ENCODE data around the gene GATM.

Gene GATM

GRCh38 chr15:45340429-45340828, 37.9 kb downstream of the GATM start:
- no peak overlapping the region for H3K27ac ChIP-seq (ENCODE audit: low read depth, low read length)
- peaks cover 23 to 26% of the 10 kb centered on the region in 2 donors for H3K4me1 ChIP-seq (ENCODE audit: control insufficient read depth in 1 of 2, insufficient read depth in 2 of 2, low read length in 2 of 2)
- H3K9me3 ChIP-seq (ENCODE audit: control insufficient read depth in 1 of 2, low read length in 2 of 2) = no peaks in the 10 kb centered on the region
- no peaks in the 10 kb centered on the region for H3K27me3 ChIP-seq (ENCODE audit: control insufficient read depth in 1 of 2, insufficient read depth in 2 of 2, low read length in 2 of 2)
- no peak overlapping the region for H3K9ac ChIP-seq (ENCODE audit: low read depth in 1 of 2, low read length in 2 of 2)
- H3K36me3 ChIP-seq (ENCODE audit: control insufficient read depth in 1 of 2, insufficient read depth in 2 of 2, low read length in 2 of 2) = no peaks in the 10 kb centered on the region
- no peak overlapping the region for H3K4me3 ChIP-seq (ENCODE audit: low read depth in 1 of 2, low read length in 2 of 2)

GRCh38 chr15:45338417-45338816, 39.9 kb downstream of the GATM start:
- Histone ChIP-seq H3K9ac (ENCODE audit: low read depth in 1 of 2, low read length in 2 of 2) (no peak overlapping the region), H3K9me3 (ENCODE audit: control insufficient read depth in 1 of 2, low read length in 2 of 2) (no peaks in the 10 kb centered on the region), H3K27me3 (ENCODE audit: control insufficient read depth in 1 of 2, insufficient read depth in 2 of 2, low read length in 2 of 2) (no peaks in the 10 kb centered on the region), H3K36me3 (ENCODE audit: control insufficient read depth in 1 of 2, insufficient read depth in 2 of 2, low read length in 2 of 2) (no peaks in the 10 kb centered on the region), H3K4me1 (ENCODE audit: control insufficient read depth in 1 of 2, insufficient read depth in 2 of 2, low read length in 2 of 2) (peaks cover 10 to 22% of the 10 kb centered on the region in 2 donors), H3K4me3 (ENCODE audit: low read depth in 1 of 2, low read length in 2 of 2) (no peak overlapping the region), H3K27ac (ENCODE audit: low read depth, low read length) (no peak overlapping the region)

DNA sequence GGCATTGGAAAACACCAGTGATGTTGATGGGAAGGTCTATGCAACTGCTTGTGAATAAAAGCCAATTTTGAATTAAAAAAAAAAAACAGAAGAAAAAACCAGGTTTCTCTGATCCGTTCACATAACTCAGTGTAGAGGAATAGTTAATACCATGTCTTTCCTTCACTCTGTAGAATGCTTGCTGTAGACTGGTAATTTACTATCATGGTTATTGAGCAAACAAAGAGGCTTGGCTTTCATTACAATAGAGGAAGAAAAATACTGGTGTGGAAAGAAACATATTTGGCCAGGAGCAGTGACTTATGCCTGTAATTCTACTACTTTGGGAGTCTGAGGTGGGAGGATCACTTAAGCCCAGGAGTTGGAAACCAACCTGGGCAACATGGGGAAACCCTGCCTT, 41.1 kb downstream of the GATM start:
- Histone ChIP-seq H3K9me3 (ENCODE audit: control insufficient read depth in 1 of 2, low read length in 2 of 2) (no peaks in the 10 kb centered on the region), H3K9ac (ENCODE audit: low read depth in 1 of 2, low read length in 2 of 2) (no peak overlapping the region), H3K36me3 (ENCODE audit: control insufficient read depth in 1 of 2, insufficient read depth in 2 of 2, low read length in 2 of 2) (no peaks in the 10 kb centered on the region), H3K27me3 (ENCODE audit: control insufficient read depth in 1 of 2, insufficient read depth in 2 of 2, low read length in 2 of 2) (no peaks in the 10 kb centered on the region), H3K4me3 (ENCODE audit: low read depth in 1 of 2, low read length in 2 of 2) (no peak overlapping the region), H3K27ac (ENCODE audit: low read depth, low read length) (no peak overlapping the region), H3K4me1 (ENCODE audit: control insufficient read depth in 1 of 2, insufficient read depth in 2 of 2, low read length in 2 of 2) (peaks cover 8 to 24% of the 10 kb centered on the region in 2 donors)

DNA sequence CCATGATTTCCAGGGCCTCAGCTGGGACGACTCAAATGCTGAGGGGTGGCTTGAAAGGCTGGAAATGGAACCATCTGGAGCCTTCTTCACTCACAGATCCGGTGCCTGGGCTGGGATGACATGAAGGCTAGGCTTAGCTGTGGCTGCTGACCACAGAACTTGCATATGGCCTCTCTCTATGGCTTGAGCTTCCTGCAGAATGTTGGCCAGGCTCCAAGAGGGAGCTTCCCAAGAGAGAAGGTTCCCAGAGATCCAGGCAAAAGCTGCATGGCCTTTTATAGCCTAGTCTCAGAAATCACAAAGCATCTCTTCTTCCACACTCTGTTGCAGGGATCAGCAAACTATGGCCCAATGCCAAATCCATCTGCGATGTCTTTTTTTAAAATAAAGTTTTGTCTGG, 44.8 kb downstream of the GATM start:
- H3K4me3 ChIP-seq (ENCODE audit: low read depth in 1 of 2, low read length in 2 of 2) = no peak overlapping the region
- no peaks in the 10 kb centered on the region for H3K27me3 ChIP-seq (ENCODE audit: control insufficient read depth in 1 of 2, insufficient read depth in 2 of 2, low read length in 2 of 2)
- no peak overlapping the region for H3K27ac ChIP-seq (ENCODE audit: low read depth, low read length)
- no peaks in the 10 kb centered on the region for H3K9me3 ChIP-seq (ENCODE audit: control insufficient read depth in 1 of 2, low read length in 2 of 2)
- H3K4me1 ChIP-seq (ENCODE audit: control insufficient read depth in 1 of 2, insufficient read depth in 2 of 2, low read length in 2 of 2) = peaks cover 0 to 12% of the 10 kb centered on the region in 2 donors
- H3K9ac ChIP-seq (ENCODE audit: low read depth in 1 of 2, low read length in 2 of 2) = no peak overlapping the region
- H3K36me3 ChIP-seq (ENCODE audit: control insufficient read depth in 1 of 2, insufficient read depth in 2 of 2, low read length in 2 of 2) = no peaks in the 10 kb centered on the region

- H3K4me3 ChIP-seq (ENCODE audit: low read depth in 1 of 2, low read length in 2 of 2) = no peak overlapping the region
- H3K36me3 ChIP-seq (ENCODE audit: control insufficient read depth in 1 of 2, insufficient read depth in 2 of 2, low read length in 2 of 2) = no peaks in the 10 kb centered on the region
- no peak overlapping the region for H3K9ac ChIP-seq (ENCODE audit: low read depth in 1 of 2, low read length in 2 of 2)
- H3K4me1 ChIP-seq (ENCODE audit: control insufficient read depth in 1 of 2, insufficient read depth in 2 of 2, low read length in 2 of 2) = peaks cover 0 to 8% of the 10 kb centered on the region in 2 donors
- H3K27me3 ChIP-seq (ENCODE audit: control insufficient read depth in 1 of 2, insufficient read depth in 2 of 2, low read length in 2 of 2) = no peaks in the 10 kb centered on the region
- H3K9me3 ChIP-seq (ENCODE audit: control insufficient read depth in 1 of 2, low read length in 2 of 2) = no peaks in the 10 kb centered on the region
- no peak overlapping the region for H3K27ac ChIP-seq (ENCODE audit: low read depth, low read length)
These were observed 45.6 kb downstream of the GATM start for GRCh38 chr15:45332694-45333093.

DNA sequence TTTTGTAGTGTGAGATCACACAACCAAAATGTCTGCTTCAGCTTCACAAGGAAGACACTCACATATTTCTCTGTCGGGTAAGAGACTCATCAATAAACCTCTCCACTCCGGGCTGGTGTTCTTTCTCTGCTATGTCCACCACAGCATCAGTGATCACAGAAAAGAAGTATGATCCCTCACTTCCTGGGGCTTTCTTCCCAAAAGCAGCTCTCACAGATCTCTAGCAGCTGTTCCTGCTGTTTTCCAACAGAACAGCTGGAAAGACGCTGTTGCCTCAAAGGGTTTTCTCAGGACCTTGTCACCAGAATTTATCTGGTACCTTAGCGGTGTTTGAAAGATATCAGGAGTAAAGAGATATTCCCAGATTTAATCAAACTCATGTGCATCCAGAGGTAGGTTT, 46.4 kb downstream of the GATM start:
- H3K4me3 ChIP-seq (ENCODE audit: low read depth in 1 of 2, low read length in 2 of 2) = no peak overlapping the region
- no peak overlapping the region for H3K9ac ChIP-seq (ENCODE audit: low read depth in 1 of 2, low read length in 2 of 2)
- peaks cover 0 to 8% of the 10 kb centered on the region in 2 donors for H3K4me1 ChIP-seq (ENCODE audit: control insufficient read depth in 1 of 2, insufficient read depth in 2 of 2, low read length in 2 of 2)
- H3K9me3 ChIP-seq (ENCODE audit: control insufficient read depth in 1 of 2, low read length in 2 of 2) = no peaks in the 10 kb centered on the region
- no peak overlapping the region for H3K27ac ChIP-seq (ENCODE audit: low read depth, low read length)
- H3K27me3 ChIP-seq (ENCODE audit: control insufficient read depth in 1 of 2, insufficient read depth in 2 of 2, low read length in 2 of 2) = no peaks in the 10 kb centered on the region
- no peaks in the 10 kb centered on the region for H3K36me3 ChIP-seq (ENCODE audit: control insufficient read depth in 1 of 2, insufficient read depth in 2 of 2, low read length in 2 of 2)

- no peaks in the 10 kb centered on the region for H3K27me3 ChIP-seq (ENCODE audit: control insufficient read depth in 1 of 2, insufficient read depth in 2 of 2, low read length in 2 of 2)
- no peak overlapping the region for H3K27ac ChIP-seq (ENCODE audit: low read depth, low read length)
- no peaks in the 10 kb centered on the region for H3K9me3 ChIP-seq (ENCODE audit: control insufficient read depth in 1 of 2, low read length in 2 of 2)
- no peak overlapping the region for H3K9ac ChIP-seq (ENCODE audit: low read depth in 1 of 2, low read length in 2 of 2)
- peaks cover 0 to 4% of the 10 kb centered on the region in 2 donors for H3K4me1 ChIP-seq (ENCODE audit: control insufficient read depth in 1 of 2, insufficient read depth in 2 of 2, low read length in 2 of 2)
- no peak overlapping the region for H3K4me3 ChIP-seq (ENCODE audit: low read depth in 1 of 2, low read length in 2 of 2)
- no peaks in the 10 kb centered on the region for H3K36me3 ChIP-seq (ENCODE audit: control insufficient read depth in 1 of 2, insufficient read depth in 2 of 2, low read length in 2 of 2)
These were observed 49.7 kb downstream of the GATM start for GRCh38 chr15:45328663-45329062.

DNA sequence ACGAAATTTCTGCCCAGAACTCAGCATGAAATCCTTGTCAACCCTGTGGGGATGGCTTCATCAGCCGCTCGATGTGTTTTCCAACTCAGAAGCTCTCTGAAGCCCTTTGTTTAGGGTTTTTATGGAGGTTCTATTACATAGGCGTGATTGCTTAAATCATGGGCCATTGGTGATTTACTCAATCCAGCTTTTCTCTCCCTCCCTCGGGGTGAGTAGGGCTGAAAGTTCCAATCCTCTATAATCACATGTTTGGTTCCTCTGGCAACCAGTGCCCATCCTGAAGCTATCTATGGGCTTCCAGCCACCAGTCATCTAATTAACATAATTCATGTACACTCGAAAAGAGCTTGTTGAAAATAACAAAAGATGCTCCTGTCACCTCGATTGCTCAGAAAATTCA, 51.6 kb downstream of the GATM start:
- H3K4me3 ChIP-seq (ENCODE audit: low read depth in 1 of 2, low read length in 2 of 2) = no peak overlapping the region
- H3K36me3 ChIP-seq (ENCODE audit: control insufficient read depth in 1 of 2, insufficient read depth in 2 of 2, low read length in 2 of 2) = no peaks in the 10 kb centered on the region
- H3K9ac ChIP-seq (ENCODE audit: low read depth in 1 of 2, low read length in 2 of 2) = no peak overlapping the region
- H3K27ac ChIP-seq (ENCODE audit: low read depth, low read length) = no peak overlapping the region
- no peaks in the 10 kb centered on the region for H3K27me3 ChIP-seq (ENCODE audit: control insufficient read depth in 1 of 2, insufficient read depth in 2 of 2, low read length in 2 of 2)
- no peaks in the 10 kb centered on the region for H3K9me3 ChIP-seq (ENCODE audit: control insufficient read depth in 1 of 2, low read length in 2 of 2)
- H3K4me1 ChIP-seq (ENCODE audit: control insufficient read depth in 1 of 2, insufficient read depth in 2 of 2, low read length in 2 of 2) = no peaks in the 10 kb centered on the region

DNA sequence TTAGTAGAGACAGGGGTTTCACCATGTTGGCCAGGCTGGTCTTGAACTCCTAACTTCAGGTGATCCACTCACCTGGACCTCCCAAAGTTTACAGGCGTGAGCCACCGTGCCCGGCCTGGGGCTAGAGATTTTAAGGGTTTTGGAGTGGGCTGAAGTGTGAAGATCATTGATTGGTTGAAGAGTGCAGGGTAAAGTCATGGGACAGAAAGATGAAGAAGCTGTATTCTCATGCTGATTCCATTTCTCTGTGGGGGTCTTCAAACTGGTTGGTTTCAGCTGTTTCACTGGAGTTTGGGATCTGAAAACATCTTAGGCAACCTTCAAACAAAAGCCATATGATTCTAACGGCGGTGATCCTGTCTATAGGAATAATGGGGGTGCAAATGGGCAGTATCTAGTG, 52.1 kb downstream of the GATM start:
- Histone ChIP-seq H3K4me3 (ENCODE audit: low read depth in 1 of 2, low read length in 2 of 2) (no peak overlapping the region), H3K4me1 (ENCODE audit: control insufficient read depth in 1 of 2, insufficient read depth in 2 of 2, low read length in 2 of 2) (no peaks in the 10 kb centered on the region), H3K27ac (ENCODE audit: low read depth, low read length) (no peak overlapping the region), H3K27me3 (ENCODE audit: control insufficient read depth in 1 of 2, insufficient read depth in 2 of 2, low read length in 2 of 2) (no peaks in the 10 kb centered on the region), H3K36me3 (ENCODE audit: control insufficient read depth in 1 of 2, insufficient read depth in 2 of 2, low read length in 2 of 2) (no peaks in the 10 kb centered on the region), H3K9me3 (ENCODE audit: control insufficient read depth in 1 of 2, low read length in 2 of 2) (no peaks in the 10 kb centered on the region), H3K9ac (ENCODE audit: low read depth in 1 of 2, low read length in 2 of 2) (no peak overlapping the region)

DNA sequence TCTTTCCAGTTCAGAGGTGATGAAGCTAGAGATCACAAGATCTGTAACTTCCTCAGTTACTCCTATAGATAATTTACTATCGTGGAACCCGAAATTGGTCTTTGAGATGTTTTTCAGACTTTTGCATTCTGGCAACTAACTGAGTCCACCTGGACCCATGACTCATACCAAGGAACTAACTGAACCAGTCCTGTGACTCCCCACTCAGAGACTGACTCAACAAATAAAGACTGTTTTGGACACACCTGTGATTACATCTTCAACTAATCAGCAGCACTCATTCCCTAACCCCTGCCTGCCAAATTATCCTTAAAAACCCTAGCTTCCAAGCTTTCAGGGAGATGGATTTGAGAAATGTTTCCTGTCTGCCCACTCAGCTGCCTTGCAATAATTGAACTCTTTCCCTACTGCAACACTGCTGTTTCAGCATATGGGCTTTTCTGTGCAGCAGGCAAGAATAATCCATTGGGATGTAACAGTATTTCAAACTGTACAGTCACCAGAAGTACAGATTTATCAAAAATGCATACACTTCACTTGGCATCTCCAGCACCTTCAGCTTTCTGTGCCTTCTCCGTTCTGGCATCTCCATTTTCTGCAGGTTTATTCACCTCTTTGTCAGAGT, 57.7 kb downstream of the GATM start:
- Histone ChIP-seq H3K27me3 (ENCODE audit: control insufficient read depth in 1 of 2, insufficient read depth in 2 of 2, low read length in 2 of 2) (no peaks in the 10 kb centered on the region), H3K4me1 (ENCODE audit: control insufficient read depth in 1 of 2, insufficient read depth in 2 of 2, low read length in 2 of 2) (no peaks in the 10 kb centered on the region), H3K9me3 (ENCODE audit: control insufficient read depth in 1 of 2, low read length in 2 of 2) (no peaks in the 10 kb centered on the region), H3K4me3 (ENCODE audit: low read depth in 1 of 2, low read length in 2 of 2) (no peak overlapping the region), H3K36me3 (ENCODE audit: control insufficient read depth in 1 of 2, insufficient read depth in 2 of 2, low read length in 2 of 2) (no peaks in the 10 kb centered on the region), H3K9ac (ENCODE audit: low read depth in 1 of 2, low read length in 2 of 2) (no peak overlapping the region), H3K27ac (ENCODE audit: low read depth, low read length) (no peak overlapping the region)

All from duodenal mucosa (tissue), 2 donors.